ENCODE results near the gene COMMD2. TPM values are rescaled to one million over a fixed set of nuclear protein-coding genes. Genes with fewer than 3 reads are reported as not detected.

The COMMD2 gene
- total RNA-seq, 2 experiments from 2014 or later: 42.0 to 46.8 TPM

DNA sequence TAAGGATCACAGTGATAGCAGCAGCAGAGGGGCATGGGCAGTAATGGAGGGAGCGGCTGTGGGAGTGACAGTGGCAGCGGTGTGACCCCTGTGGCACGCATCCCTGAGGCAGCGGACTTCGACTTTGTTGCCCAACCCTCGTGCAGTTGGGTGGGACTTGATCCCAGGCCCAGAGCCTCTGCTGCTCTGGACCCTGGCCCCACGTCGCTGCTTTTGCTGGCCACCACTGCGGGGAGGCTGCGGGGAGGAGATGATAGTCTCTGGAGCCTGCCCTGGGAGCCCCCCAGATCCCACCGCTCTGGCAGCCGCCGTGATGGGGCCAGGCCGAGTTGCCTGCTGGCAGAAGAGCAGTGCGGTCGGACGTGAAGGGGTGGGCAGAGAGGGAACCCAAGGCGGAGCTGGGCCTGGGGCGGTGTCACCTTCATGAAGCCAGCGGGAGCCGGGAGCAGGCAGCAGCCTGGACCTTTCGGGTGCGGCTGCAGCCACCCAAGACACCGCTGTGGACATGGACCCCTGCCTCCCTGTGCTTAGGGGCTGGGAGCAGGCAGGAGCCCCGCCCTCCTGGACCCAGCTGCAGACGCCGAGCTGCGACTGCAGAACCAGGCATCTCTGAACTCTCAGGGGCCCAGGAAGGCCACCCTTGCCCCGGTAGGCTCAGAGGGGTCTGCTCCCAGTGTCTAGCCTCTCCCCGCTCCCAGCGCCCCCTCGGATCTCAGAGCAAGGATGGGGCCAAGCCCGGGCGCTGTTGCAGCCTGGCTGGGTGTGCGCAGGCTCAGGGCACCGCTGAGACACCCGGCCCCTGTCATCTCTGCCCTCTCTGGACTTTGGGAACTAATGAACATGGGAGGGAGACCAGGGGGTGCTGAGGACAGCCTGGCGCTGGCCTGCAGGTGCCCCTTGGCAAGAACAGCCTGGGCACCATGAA is 38.3 kb downstream of the COMMD2 start:
- intact Hi-C loops (cut with DNase I, micrococcal nuclease): loop anchor here in 1 of 2 experiments (10.0 kb wide), 1 partner anchor 199 kb away; no protein-coding TSS in a partner anchor
- no peak overlapping the region for H3K4me3 Mint-ChIP-seq
- ATAC-seq (ENCODE audit: poor library complexity): no peak
- H3K9me3 ChIP-seq (ENCODE audit: control insufficient read depth in 1 of 2, insufficient read depth in 1 of 2, low read length in 2 of 2): no peaks in the 10 kb centered on the region
- CTCF ChIA-PET: no interaction called here
- POLR2A ChIA-PET: no interaction called here
- no peaks in the 10 kb centered on the region for H3K9me3 Mint-ChIP-seq
- H3K27me3 ChIP-seq (ENCODE audit: control insufficient read depth in 1 of 2, insufficient read depth in 2 of 2, low read length in 2 of 2): no peaks in the 10 kb centered on the region
- TF ChIP-seq, protein P1, sequence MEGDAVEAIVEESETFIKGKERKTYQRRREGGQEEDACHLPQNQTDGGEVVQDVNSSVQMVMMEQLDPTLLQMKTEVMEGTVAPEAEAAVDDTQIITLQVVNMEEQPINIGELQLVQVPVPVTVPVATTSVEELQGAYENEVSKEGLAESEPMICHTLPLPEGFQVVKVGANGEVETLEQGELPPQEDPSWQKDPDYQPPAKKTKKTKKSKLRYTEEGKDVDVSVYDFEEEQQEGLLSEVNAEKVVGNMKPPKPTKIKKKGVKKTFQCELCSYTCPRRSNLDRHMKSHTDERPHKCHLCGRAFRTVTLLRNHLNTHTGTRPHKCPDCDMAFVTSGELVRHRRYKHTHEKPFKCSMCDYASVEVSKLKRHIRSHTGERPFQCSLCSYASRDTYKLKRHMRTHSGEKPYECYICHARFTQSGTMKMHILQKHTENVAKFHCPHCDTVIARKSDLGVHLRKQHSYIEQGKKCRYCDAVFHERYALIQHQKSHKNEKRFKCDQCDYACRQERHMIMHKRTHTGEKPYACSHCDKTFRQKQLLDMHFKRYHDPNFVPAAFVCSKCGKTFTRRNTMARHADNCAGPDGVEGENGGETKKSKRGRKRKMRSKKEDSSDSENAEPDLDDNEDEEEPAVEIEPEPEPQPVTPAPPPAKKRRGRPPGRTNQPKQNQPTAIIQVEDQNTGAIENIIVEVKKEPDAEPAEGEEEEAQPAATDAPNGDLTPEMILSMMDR (IDR thresholded peaks at IDR 0.05): no peak
- H3K4me1 ChIP-seq (ENCODE audit: insufficient read depth, low read length): no peaks in the 10 kb centered on the region
- H3K27ac Mint-ChIP-seq: no peak overlapping the region
- no peak overlapping the region for H3K4me3 ChIP-seq (ENCODE audit: low read length)
- H3K36me3 ChIP-seq (ENCODE audit: insufficient read depth, low read length): no peaks in the 10 kb centered on the region
- H3K27ac ChIP-seq (ENCODE audit: low read depth in 1 of 2, low read length in 2 of 2): no peak overlapping the region
- H3K36me3 Mint-ChIP-seq (ENCODE audit: low read depth): no peaks in the 10 kb centered on the region
- H3K27me3 Mint-ChIP-seq: no peaks in the 10 kb centered on the region
- DNase-seq: no peak
- H3K4me1 Mint-ChIP-seq (ENCODE audit: low read depth): no peaks in the 10 kb centered on the region

DNA sequence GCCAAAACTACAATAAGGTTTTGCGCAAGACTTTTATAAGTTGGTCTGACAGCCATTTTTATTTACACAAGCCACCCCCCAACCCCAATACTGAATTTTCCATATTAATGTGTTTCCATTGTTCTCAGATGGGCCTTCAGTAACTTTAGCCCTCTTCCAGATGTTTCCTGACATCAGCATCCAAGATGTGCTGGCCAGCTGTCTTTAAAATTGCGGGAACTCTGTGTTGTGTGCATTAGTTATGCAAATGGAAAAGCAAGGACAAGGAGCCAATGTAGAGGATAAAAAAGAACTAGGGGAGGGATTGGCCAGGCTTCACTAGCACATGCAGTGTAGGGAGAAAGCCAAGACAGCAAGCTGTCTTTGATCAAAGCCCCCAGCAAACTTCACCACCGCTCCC is 45.4 kb downstream of the COMMD2 start:
- H3K4me1 Mint-ChIP-seq (ENCODE audit: low read depth): no peaks in the 10 kb centered on the region
- peaks cover 2% of the 10 kb centered on the region for H3K36me3 Mint-ChIP-seq (ENCODE audit: low read depth)
- Histone ChIP-seq H3K9me3 (ENCODE audit: control insufficient read depth in 1 of 2, insufficient read depth in 1 of 2, low read length in 2 of 2) (no peaks in the 10 kb centered on the region), H3K4me3 (ENCODE audit: low read length) (no peak overlapping the region), H3K4me1 (ENCODE audit: insufficient read depth, low read length) (no peaks in the 10 kb centered on the region), H3K27ac (ENCODE audit: low read depth in 1 of 2, low read length in 2 of 2) (no peak overlapping the region), H3K27me3 (ENCODE audit: control insufficient read depth in 1 of 2, insufficient read depth in 2 of 2, low read length in 2 of 2) (no peaks in the 10 kb centered on the region), H3K36me3 (ENCODE audit: insufficient read depth, low read length) (no peaks in the 10 kb centered on the region)
- ATAC-seq (ENCODE audit: poor library complexity) (no peak), DNase-seq (no peak)
- no peaks in the 10 kb centered on the region for H3K9me3 Mint-ChIP-seq
- CTCF ChIA-PET: no interaction called here
- H3K27ac Mint-ChIP-seq: no peak overlapping the region
- no peaks in the 10 kb centered on the region for H3K27me3 Mint-ChIP-seq
- POLR2A ChIA-PET: no interaction called here
- TF ChIP-seq, protein P1 (IDR thresholded peaks at IDR 0.05): no peak
- intact Hi-C loops (cut with DNase I, micrococcal nuclease): no loop called here
- H3K4me3 Mint-ChIP-seq: no peak overlapping the region

GRCh38 chr3:149705416-149705815 is 46.9 kb downstream of the COMMD2 start:
- Histone ChIP-seq H3K36me3 (ENCODE audit: insufficient read depth, low read length) (no peaks in the 10 kb centered on the region), H3K9me3 (ENCODE audit: control insufficient read depth in 1 of 2, insufficient read depth in 1 of 2, low read length in 2 of 2) (no peaks in the 10 kb centered on the region), H3K4me3 (ENCODE audit: low read length) (no peak overlapping the region), H3K27me3 (ENCODE audit: control insufficient read depth in 1 of 2, insufficient read depth in 2 of 2, low read length in 2 of 2) (no peaks in the 10 kb centered on the region), H3K27ac (ENCODE audit: low read depth in 1 of 2, low read length in 2 of 2) (no peak overlapping the region), H3K4me1 (ENCODE audit: insufficient read depth, low read length) (peaks cover 3% of the 10 kb centered on the region)
- Mint-ChIP-seq H3K27me3 (no peaks in the 10 kb centered on the region), H3K4me3 (no peak overlapping the region), H3K9me3 (no peaks in the 10 kb centered on the region), H3K36me3 (ENCODE audit: low read depth) (peaks cover 4% of the 10 kb centered on the region), H3K4me1 (ENCODE audit: low read depth) (no peaks in the 10 kb centered on the region), H3K27ac (no peak overlapping the region)
- TF ChIP-seq, protein P1 (IDR thresholded peaks at IDR 0.05): no peak
- POLR2A ChIA-PET: no interaction called here
- no peak for ATAC-seq (ENCODE audit: poor library complexity)
- CTCF ChIA-PET: no interaction called here
- no peak for DNase-seq
- intact Hi-C loops (cut with DNase I, micrococcal nuclease): no loop called here
